Posterior vena cava (tissue), 2 donors: ENCODE results near the gene PLEKHA1. TPM values are rescaled to one million over a fixed set of nuclear protein-coding genes. Genes with fewer than 3 reads are reported as not detected.

Experiments used
- microRNA-seq, 2 donors: library from miRNA; unstranded; fragments of <30 nt; microRNA quantifications; one replicate each; pipeline ENCODE4 v1.2.0, GENCODE V29; 2020 to 2021; ENCODE audit warnings: borderline microRNAs expressed in 2 of 2
- total RNA-seq, 2 donors: library from RNA; stranded (reverse); fragmentation: NEBNext Ultra II Directional; extraction: Animal tissue kit (Norgen Biotek cat#: 25700); gene quantifications; one replicate each; pipeline ENCODE4 v1.2.1, GENCODE V29; 2021
- donor health status: DM: yes; HTN: yes; CAD: no.
- donor health status: DM: yes; HTN: yes; CAD: no.

The PLEKHA1 gene
- total RNA-seq, 2 donors from 2014 or later, result 29.3 to 42.3 TPM

Small RNAs within 50 kb of the gene (microRNA-seq; reads per million reads assigned to microRNA genes)
- gene MIR3941, result 0 reads per million in 2 donors

Other genes with a start within 250 kb of the PLEKHA1 start
- gene BTBD16, start 103.4 kb upstream of the PLEKHA1 start, total RNA-seq, result under 1 TPM in 1 of 2 donors, not detected in 1; 0.14 TPM
- gene ARMS2, start 79.9 kb downstream of the PLEKHA1 start, total RNA-seq, result not detected
- gene HTRA1, start 86.8 kb downstream of the PLEKHA1 start, total RNA-seq, result 100 to 1,000 TPM; 152 to 276 TPM
- not detected for gene DMBT1, start 186.0 kb downstream of the PLEKHA1 start, total RNA-seq